ENCODE data around the gene SLC6A12.

SLC6A12 gene

GRCh38 chr12:207804-208203, 6.2 kb downstream of the SLC6A12 start:
- DNase-seq (ENCODE audit: extremely low read depth, low read depth) = no peak
- H3K4me3 ChIP-seq (replicated peaks; ENCODE audit: low read depth, low read length) = no peak overlapping the region
- TF ChIP-seq CTCF (IDR thresholded peaks at IDR 0.05; ENCODE audit: low read depth, low read length, missing control alignments) = no peak

DNA sequence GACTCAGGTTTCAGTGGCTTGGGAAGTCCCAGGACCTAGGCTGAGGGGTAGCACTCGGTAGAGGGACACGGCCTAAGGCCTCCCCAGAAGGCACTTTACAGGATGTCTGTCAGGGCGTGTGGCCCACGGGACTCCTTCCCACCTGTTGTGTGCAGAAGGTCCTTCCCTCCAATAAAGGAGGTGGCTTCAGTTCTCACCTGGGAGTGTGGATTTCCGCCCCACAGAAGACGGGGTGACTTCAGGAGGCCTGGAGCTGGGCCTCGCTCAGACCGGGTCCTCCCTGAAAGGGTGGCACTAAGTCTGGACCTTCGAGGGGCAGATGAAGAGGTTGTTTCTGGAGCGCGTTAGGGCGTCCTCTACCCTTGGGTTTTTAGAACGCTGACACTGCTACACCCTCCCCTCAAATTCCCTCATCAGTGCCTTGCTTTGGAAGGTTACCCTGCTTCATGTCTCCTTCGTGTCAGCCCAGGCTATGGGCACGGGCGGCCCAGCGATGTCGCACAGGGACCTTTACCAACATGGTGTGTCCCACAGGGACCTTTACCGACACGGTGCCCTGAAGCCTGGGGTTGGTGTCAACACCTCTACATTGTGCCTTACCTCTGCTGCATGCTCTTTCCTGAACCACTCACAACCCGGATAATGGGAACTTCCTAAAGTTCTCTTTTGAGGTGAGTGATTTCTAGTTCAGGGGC, 7.1 kb downstream of the SLC6A12 start:
- H3K4me3 ChIP-seq (replicated peaks; ENCODE audit: low read depth, low read length) = no peak overlapping the region
- no peak for TF ChIP-seq CTCF (IDR thresholded peaks at IDR 0.05; ENCODE audit: low read depth, low read length, missing control alignments)
- DNase-seq (ENCODE audit: extremely low read depth, low read depth) = no peak

DNA sequence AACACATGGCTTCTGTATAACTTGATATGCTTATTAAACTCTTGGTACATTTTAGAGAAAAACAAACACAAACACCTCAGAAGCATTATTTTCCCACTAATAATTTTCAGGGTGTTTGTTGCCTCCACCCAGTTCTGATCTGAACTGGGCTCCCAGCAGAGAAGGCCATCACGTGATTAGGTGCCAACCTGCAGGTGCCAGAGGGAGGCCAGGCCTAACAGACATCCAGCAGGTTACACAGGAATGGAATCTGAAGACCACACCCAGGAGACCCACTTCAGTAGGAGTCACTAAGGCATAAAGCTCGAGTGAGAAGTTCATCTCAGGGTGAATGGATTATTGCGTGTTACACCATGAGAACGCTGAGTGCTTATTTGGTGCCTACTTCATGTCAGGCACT, 8.9 kb downstream of the SLC6A12 start:
- TF ChIP-seq CTCF (IDR thresholded peaks at IDR 0.05; ENCODE audit: low read depth, low read length, missing control alignments) = no peak
- no peak overlapping the region for H3K4me3 ChIP-seq (replicated peaks; ENCODE audit: low read depth, low read length)
- no peak for DNase-seq (ENCODE audit: extremely low read depth, low read depth)

GRCh38 chr12:204261-204678, 9.7 kb downstream of the SLC6A12 start:
- no peak for TF ChIP-seq CTCF (IDR thresholded peaks at IDR 0.05; ENCODE audit: low read depth, low read length, missing control alignments)
- DNase-seq (ENCODE audit: extremely low read depth, low read depth) = no peak
- H3K4me3 ChIP-seq (replicated peaks; ENCODE audit: low read depth, low read length) = no peak overlapping the region

DNA sequence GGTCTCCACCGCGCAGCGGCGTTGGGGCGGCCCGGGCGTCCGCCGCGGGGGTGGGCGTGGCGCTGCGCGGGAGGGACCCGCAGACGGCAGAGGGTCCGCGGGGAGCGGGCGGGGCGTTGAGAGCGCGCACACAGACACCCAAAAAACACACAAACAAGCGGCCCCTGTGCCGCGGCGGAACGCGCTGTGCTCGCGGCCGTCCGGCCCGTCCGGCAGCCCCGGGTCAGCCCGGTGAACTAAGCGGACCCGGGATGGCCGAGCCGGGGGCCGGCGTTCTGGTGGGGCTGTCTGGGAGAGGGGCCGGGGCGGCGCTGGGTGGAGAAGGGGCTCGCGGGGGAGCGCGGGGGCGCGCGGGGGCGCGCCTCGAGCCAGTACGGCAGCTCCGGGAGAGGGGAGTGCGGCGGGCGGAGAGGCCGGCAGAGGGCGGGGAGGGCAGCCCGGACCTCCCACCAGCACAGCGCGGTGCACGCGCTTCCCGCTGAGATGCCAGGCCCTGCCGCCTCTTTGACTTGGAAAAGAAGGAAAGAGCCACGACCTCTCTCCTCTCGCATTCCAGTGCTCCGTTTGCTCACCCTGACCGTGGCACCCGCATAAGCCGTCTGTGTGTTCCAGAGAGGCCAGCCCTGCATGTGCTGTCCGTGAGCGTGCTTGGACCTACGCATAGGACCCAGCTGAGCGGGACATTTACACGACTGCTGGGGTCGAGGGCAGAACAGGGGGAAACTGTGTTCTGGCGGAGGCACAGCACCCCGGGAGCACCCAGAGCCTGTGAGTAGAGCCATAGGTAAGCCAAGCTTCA, 10.3 kb downstream of the SLC6A12 start:
- no peak for TF ChIP-seq CTCF (IDR thresholded peaks at IDR 0.05; ENCODE audit: low read depth, low read length, missing control alignments)
- DNase-seq (ENCODE audit: extremely low read depth, low read depth) = no peak
- H3K4me3 ChIP-seq (replicated peaks; ENCODE audit: low read depth, low read length) = peak overlapping the region; percentile 30

DNA sequence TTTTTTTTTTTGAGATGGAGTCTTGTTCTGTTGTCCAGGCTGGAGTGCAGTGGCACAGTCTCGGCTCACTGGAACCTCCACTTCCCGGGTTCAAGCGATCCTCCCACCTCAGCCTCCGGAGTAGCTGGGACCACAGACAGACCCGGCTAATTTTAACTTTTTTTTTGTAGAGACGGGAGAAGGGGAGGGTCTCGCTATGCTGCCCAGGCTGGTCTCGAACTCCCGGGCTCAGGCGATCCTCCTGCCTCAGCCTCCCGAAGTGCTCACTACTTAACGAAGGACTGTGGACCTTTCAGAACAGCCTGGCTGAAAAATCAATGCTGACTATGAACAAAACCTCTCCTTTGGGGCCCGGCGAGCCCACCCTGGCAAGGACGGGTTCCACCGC, 10.9 kb downstream of the SLC6A12 start:
- TF ChIP-seq CTCF (IDR thresholded peaks at IDR 0.05; ENCODE audit: low read depth, low read length, missing control alignments) = no peak
- no peak for DNase-seq (ENCODE audit: extremely low read depth, low read depth)
- no peak overlapping the region for H3K4me3 ChIP-seq (replicated peaks; ENCODE audit: low read depth, low read length)
